ENCODE data around the gene NR1I3.
"Not testable (repeated sequence)": the region's sequence is repeated elsewhere in the genome, so short reads cannot be mapped to it uniquely, and the experiment has no call there.

Gene NR1I3

DNA sequence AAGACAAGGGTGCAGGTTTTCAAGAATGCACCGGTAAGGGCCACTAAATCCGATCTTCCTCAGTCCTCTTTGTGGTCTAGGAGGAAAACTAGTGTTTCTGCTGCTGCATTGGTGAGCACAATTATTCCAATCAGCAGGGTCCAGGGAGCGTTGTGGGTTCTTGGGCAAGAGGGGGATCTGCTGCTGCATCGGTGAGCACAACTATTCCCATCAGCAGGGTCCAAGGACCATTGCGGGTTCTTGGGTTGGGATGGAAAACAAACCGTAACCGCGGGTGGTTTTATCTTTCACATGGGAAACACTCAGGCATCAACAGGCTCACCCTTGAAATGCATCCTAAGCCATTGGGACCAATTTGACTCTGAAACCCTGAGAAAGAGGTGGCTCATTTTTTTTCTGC lies 13.6 kb upstream of the NR1I3 start:
- H3K9me3 ChIP-seq (ENCODE audit: control insufficient read depth, low read length) = no peaks in the 10 kb centered on the region
- no peaks in the 10 kb centered on the region for H3K4me1 ChIP-seq (ENCODE audit: control insufficient read depth, insufficient read depth, low read length)
- WGBS, 2 experiments = 92 to 95% methylated on average over 8 of the region's 8 CpGs
- no peak overlapping the region for H3K4me3 ChIP-seq (ENCODE audit: insufficient read depth, low read depth, low read length)
- no peaks in the 10 kb centered on the region for H3K27me3 ChIP-seq (ENCODE audit: control insufficient read depth, insufficient read depth, low read length, poor library complexity, severe bottlenecking)
- H3K27ac ChIP-seq (ENCODE audit: insufficient read depth, low read depth, low read length, poor library complexity, severe bottlenecking) = no peak overlapping the region
- H3K36me3 ChIP-seq (ENCODE audit: control insufficient read depth, insufficient read depth, low read length) = no peaks in the 10 kb centered on the region

DNA sequence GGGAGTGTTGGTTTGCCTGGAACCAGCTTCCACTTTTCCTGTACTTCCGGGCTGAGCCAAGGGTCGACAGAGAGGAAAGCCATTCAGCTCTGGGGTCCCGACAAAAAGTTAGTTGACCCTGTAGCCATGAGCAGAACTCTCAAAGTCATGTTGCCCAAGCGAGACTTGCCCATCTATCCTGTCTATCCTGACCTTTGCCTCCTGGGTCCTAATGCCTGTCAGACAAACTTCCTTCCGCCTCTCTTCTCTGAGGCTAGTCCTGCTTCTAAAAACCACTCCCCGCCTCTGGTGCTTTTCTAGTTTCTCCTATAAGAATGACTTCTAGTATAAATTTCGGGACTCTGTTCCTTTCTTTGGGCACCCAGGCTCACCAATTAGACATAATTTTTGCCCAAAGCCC lies 12.8 kb upstream of the NR1I3 start:
- Histone ChIP-seq H3K27me3 (ENCODE audit: control insufficient read depth, insufficient read depth, low read length, poor library complexity, severe bottlenecking) (no peaks in the 10 kb centered on the region), H3K27ac (ENCODE audit: insufficient read depth, low read depth, low read length, poor library complexity, severe bottlenecking) (no peak overlapping the region), H3K4me3 (ENCODE audit: insufficient read depth, low read depth, low read length) (no peak overlapping the region), H3K9me3 (ENCODE audit: control insufficient read depth, low read length) (no peaks in the 10 kb centered on the region), H3K4me1 (ENCODE audit: control insufficient read depth, insufficient read depth, low read length) (no peaks in the 10 kb centered on the region), H3K36me3 (ENCODE audit: control insufficient read depth, insufficient read depth, low read length) (no peaks in the 10 kb centered on the region)
- 80 to 83% methylated on average over 7 of the region's 7 CpGs for WGBS, 2 experiments

DNA sequence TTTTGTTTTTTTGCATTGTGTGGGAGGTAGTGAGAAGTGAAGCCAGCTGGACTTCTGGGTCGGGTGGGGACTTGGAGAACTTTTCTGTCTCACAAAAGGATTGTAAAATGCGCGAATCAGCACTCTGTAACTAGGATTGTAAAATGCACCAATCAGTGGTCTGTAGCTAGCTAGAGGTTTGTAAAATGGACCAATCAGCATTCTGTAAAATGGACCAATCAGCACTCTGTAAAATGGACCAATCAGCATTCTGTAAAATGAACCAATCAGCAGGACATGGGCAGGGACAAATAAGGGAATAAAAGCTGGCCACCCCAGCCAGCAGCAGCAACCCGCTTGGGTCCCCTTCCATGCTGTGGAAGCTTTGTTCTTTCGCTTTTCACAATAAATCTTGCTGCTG lies 12.1 kb upstream of the NR1I3 start:
- H3K27me3 ChIP-seq (ENCODE audit: control insufficient read depth, insufficient read depth, low read length, poor library complexity, severe bottlenecking); H3K36me3 ChIP-seq (ENCODE audit: control insufficient read depth, insufficient read depth, low read length); H3K4me3 ChIP-seq (ENCODE audit: insufficient read depth, low read depth, low read length); H3K27ac ChIP-seq (ENCODE audit: insufficient read depth, low read depth, low read length, poor library complexity, severe bottlenecking); H3K4me1 ChIP-seq (ENCODE audit: control insufficient read depth, insufficient read depth, low read length); H3K9me3 ChIP-seq (ENCODE audit: control insufficient read depth, low read length): not testable (repeated sequence)
- 92 to 95% methylated on average over 5 of the region's 5 CpGs for WGBS, 2 experiments

DNA sequence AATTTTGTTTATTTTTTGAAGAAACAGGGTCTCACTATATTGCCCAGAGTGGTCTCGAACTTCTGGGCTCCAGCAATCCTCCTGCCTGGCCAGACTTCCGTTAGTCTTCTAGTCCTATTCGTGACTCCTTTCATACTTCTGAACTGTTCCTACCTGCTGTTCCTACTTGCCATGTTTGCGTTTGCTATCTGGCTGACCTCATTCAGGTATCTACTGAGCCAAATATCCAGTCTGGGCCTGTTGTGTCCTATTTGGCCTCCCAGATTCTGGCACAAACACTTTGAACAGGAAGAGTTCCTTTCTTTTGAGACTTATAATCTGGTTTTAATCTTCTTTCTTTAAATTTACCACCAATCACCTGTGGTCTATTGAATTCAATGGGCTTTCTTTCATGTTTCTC lies 6.9 kb upstream of the NR1I3 start:
- no peaks in the 10 kb centered on the region for H3K4me1 ChIP-seq (ENCODE audit: control insufficient read depth, insufficient read depth, low read length)
- 90 to 93% methylated on average over 4 of the region's 4 CpGs for WGBS, 2 experiments
- no peak overlapping the region for H3K27ac ChIP-seq (ENCODE audit: insufficient read depth, low read depth, low read length, poor library complexity, severe bottlenecking)
- H3K27me3 ChIP-seq (ENCODE audit: control insufficient read depth, insufficient read depth, low read length, poor library complexity, severe bottlenecking) = no peaks in the 10 kb centered on the region
- no peak overlapping the region for H3K4me3 ChIP-seq (ENCODE audit: insufficient read depth, low read depth, low read length)
- no peaks in the 10 kb centered on the region for H3K9me3 ChIP-seq (ENCODE audit: control insufficient read depth, low read length)
- no peaks in the 10 kb centered on the region for H3K36me3 ChIP-seq (ENCODE audit: control insufficient read depth, insufficient read depth, low read length)

DNA sequence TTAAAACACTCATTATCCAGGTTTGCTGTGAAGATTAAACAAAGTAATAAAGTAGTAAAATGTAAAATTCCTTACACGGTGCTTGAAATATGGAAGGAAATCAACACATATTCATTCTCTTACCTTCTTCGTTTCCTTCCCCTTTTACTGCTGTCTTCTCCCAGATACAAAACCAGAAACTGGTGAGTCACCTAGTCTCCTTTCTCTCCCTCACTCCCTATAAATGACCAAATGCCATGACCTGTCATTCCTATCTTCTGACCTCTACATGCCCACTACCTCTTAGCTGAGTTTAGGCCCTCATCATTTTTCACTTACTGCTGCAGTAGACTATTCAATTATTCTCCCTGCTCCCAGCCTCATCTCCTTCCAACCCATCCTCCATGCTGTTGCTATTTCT lies 4.3 kb upstream of the NR1I3 start:
- Histone ChIP-seq H3K36me3 (ENCODE audit: control insufficient read depth, insufficient read depth, low read length) (no peaks in the 10 kb centered on the region), H3K27ac (ENCODE audit: insufficient read depth, low read depth, low read length, poor library complexity, severe bottlenecking) (no peak overlapping the region), H3K4me3 (ENCODE audit: insufficient read depth, low read depth, low read length) (no peak overlapping the region), H3K4me1 (ENCODE audit: control insufficient read depth, insufficient read depth, low read length) (no peaks in the 10 kb centered on the region), H3K27me3 (ENCODE audit: control insufficient read depth, insufficient read depth, low read length, poor library complexity, severe bottlenecking) (no peaks in the 10 kb centered on the region), H3K9me3 (ENCODE audit: control insufficient read depth, low read length) (no peaks in the 10 kb centered on the region)
- WGBS, 2 experiments = 88 to 93% methylated on average over 2 of the region's 2 CpGs

DNA sequence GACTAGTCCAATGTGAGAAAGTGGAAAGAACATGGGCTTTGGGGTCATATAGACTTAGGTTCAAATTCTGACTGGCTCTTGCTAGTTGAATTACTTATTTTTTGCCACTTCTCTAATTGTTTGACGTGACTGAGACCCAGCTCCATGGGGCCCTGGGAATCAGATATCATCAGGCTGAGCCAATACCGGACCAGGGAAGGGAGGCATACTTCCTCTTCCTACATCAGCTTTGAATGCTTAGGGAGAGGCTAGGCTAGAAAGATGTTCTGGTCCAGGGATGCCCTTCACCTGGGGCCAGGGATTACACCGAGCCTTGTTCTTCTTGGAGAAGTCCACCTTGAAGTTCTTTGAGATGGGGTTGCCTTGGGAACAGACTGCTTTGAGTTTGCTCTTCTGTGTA lies 3.7 kb upstream of the NR1I3 start:
- no peaks in the 10 kb centered on the region for H3K27me3 ChIP-seq (ENCODE audit: control insufficient read depth, insufficient read depth, low read length, poor library complexity, severe bottlenecking)
- 80 to 84% methylated on average over 3 of the region's 3 CpGs for WGBS, 2 experiments
- H3K36me3 ChIP-seq (ENCODE audit: control insufficient read depth, insufficient read depth, low read length) = no peaks in the 10 kb centered on the region
- no peaks in the 10 kb centered on the region for H3K4me1 ChIP-seq (ENCODE audit: control insufficient read depth, insufficient read depth, low read length)
- H3K27ac ChIP-seq (ENCODE audit: insufficient read depth, low read depth, low read length, poor library complexity, severe bottlenecking) = no peak overlapping the region
- no peak overlapping the region for H3K4me3 ChIP-seq (ENCODE audit: insufficient read depth, low read depth, low read length)
- no peaks in the 10 kb centered on the region for H3K9me3 ChIP-seq (ENCODE audit: control insufficient read depth, low read length)

DNA sequence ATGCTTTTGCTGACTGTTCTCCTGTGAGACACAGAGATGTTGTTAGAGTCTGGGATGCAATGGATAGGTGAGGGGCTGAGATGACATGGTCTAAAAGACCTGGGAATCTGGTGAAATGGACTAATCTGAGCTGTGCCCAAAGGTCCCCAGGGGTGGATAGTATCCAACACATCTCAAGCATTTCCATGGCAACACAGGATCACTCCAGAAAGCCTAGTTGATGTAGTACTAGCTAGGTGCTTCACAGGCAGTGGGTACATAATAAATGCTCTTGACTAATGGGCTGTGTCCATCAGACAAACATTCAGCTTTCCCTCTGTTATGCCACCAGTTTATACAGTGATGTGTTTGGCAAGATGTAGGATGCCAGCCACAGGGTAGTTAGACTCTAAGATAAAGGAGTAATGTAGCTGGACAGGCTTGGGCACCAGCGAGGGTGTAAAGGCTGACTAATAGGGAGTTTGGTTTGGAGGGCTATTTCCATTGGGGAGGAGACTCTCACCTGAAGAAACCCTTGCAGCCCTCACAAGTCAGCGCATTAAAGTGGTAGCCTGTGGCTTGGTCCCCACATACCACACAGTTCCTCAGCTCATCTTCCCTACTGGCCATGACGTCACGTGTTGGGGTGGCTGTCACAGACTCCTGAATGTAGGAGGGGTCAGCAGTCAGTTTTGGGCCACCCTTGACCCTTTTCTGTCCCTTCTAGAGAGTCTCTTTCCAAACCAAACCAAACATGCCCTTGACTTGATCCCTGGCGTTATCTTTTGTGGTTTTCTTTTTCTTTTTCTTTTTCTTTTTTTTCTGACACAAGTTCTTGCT lies 1.8 kb downstream of the NR1I3 start:
- Histone ChIP-seq H3K27ac (ENCODE audit: insufficient read depth, low read depth, low read length, poor library complexity, severe bottlenecking) (no peak overlapping the region), H3K36me3 (ENCODE audit: control insufficient read depth, insufficient read depth, low read length) (no peaks in the 10 kb centered on the region), H3K27me3 (ENCODE audit: control insufficient read depth, insufficient read depth, low read length, poor library complexity, severe bottlenecking) (no peaks in the 10 kb centered on the region), H3K4me3 (ENCODE audit: insufficient read depth, low read depth, low read length) (no peak overlapping the region), H3K4me1 (ENCODE audit: control insufficient read depth, insufficient read depth, low read length) (no peaks in the 10 kb centered on the region), H3K9me3 (ENCODE audit: control insufficient read depth, low read length) (no peaks in the 10 kb centered on the region)
- WGBS, 2 experiments = 95% methylated on average over 5 of the region's 5 CpGs

DNA sequence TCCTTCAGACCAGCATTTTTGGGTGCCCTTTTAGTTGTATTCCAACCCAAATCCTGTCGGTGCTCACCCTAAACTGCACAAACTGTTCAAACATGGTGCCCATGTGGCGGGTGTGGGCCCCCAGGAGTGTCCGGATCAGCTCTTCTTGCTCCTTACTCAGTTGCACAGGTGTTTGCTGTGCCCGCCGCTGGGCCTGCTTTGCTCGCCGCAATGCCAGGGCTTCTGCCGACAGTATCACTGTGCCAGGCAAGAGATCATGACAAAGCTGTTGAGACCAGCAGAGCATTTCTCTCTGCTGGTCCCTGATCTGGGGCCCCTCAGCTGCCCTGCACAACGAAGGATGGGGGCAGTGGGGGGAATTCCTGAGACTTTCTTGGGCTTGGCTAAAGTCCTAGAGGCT lies 4.9 kb downstream of the NR1I3 start:
- Histone ChIP-seq H3K27me3 (ENCODE audit: control insufficient read depth, insufficient read depth, low read length, poor library complexity, severe bottlenecking) (no peaks in the 10 kb centered on the region), H3K36me3 (ENCODE audit: control insufficient read depth, insufficient read depth, low read length) (no peaks in the 10 kb centered on the region), H3K4me1 (ENCODE audit: control insufficient read depth, insufficient read depth, low read length) (no peaks in the 10 kb centered on the region), H3K27ac (ENCODE audit: insufficient read depth, low read depth, low read length, poor library complexity, severe bottlenecking) (no peak overlapping the region), H3K9me3 (ENCODE audit: control insufficient read depth, low read length) (no peaks in the 10 kb centered on the region), H3K4me3 (ENCODE audit: insufficient read depth, low read depth, low read length) (no peak overlapping the region)
- 87 to 90% methylated on average over 9 of the region's 9 CpGs for WGBS, 2 experiments

DNA sequence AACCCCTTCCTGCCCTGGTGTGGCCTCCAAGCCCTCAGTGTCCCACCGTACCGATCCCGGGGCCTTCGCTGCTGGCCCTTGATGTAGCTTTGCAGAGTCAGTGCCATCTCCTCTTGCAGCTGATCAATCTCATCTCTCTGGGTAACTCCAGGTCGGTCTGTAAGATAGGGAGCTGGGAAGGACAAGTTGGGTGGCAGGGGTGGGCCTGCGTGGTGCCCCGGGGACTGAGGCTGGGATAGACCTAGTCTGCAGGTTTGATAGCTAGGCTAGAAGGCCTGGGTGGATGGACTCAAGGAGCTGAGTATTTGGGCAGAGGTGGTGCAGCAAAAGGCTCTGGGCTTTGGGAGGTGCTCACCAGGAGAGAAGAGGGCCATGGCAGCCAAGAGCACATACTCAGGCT lies 7.2 kb downstream of the NR1I3 start:
- H3K27me3 ChIP-seq (ENCODE audit: control insufficient read depth, insufficient read depth, low read length, poor library complexity, severe bottlenecking) = no peaks in the 10 kb centered on the region
- H3K9me3 ChIP-seq (ENCODE audit: control insufficient read depth, low read length) = no peaks in the 10 kb centered on the region
- H3K36me3 ChIP-seq (ENCODE audit: control insufficient read depth, insufficient read depth, low read length) = no peaks in the 10 kb centered on the region
- WGBS, 2 experiments = 97 to 98% methylated on average over 7 of the region's 7 CpGs
- H3K4me3 ChIP-seq (ENCODE audit: insufficient read depth, low read depth, low read length) = no peak overlapping the region
- no peak overlapping the region for H3K27ac ChIP-seq (ENCODE audit: insufficient read depth, low read depth, low read length, poor library complexity, severe bottlenecking)
- peaks cover 4% of the 10 kb centered on the region for H3K4me1 ChIP-seq (ENCODE audit: control insufficient read depth, insufficient read depth, low read length)

DNA sequence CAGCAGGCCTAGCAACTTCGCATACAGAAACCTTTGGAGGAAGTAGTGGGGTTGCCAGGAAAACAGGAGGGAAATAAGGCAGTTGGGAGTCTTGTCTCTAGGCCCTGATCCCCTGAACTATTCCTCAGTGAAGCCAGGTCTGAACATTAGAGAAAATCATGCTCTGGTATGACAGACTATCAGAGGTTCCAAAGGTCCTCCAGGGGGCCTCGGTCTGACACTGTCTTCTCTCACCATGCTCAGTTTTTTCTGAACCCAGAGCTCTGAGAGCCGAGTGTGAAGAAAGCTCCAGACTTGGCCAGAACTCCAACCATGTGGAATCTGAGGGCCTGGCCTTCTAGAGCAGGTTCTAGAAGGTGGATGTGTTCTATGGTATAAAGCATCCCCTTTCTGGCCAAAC lies 8.1 kb downstream of the NR1I3 start:
- Histone ChIP-seq H3K27ac (ENCODE audit: insufficient read depth, low read depth, low read length, poor library complexity, severe bottlenecking) (no peak overlapping the region), H3K27me3 (ENCODE audit: control insufficient read depth, insufficient read depth, low read length, poor library complexity, severe bottlenecking) (no peaks in the 10 kb centered on the region), H3K9me3 (ENCODE audit: control insufficient read depth, low read length) (no peaks in the 10 kb centered on the region), H3K36me3 (ENCODE audit: control insufficient read depth, insufficient read depth, low read length) (no peaks in the 10 kb centered on the region), H3K4me3 (ENCODE audit: insufficient read depth, low read depth, low read length) (no peak overlapping the region), H3K4me1 (ENCODE audit: control insufficient read depth, insufficient read depth, low read length) (peaks cover 4% of the 10 kb centered on the region)
- 86 to 87% methylated on average over 3 of the region's 3 CpGs for WGBS, 2 experiments

DNA sequence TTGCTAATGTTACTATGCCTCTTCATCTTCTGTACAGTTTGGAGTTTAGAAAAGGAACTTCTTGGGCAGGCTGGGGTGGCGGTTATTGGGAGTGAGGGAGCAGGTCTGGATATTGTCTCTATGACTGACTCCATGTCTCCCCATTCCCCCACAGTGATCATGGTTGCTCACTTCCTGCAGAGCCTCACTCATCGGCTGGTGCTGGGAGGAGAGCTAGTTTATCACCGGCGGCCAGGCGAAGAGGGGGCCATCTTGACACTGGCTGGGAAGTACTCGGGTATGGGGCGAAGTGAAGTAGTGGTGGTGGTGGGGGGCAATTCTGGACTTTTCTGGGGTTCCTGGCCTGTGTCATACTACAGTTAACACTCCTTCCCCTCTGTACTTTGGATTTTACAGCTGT lies 10.0 kb downstream of the NR1I3 start:
- no peak overlapping the region for H3K27ac ChIP-seq (ENCODE audit: insufficient read depth, low read depth, low read length, poor library complexity, severe bottlenecking)
- no peak overlapping the region for H3K4me3 ChIP-seq (ENCODE audit: insufficient read depth, low read depth, low read length)
- H3K27me3 ChIP-seq (ENCODE audit: control insufficient read depth, insufficient read depth, low read length, poor library complexity, severe bottlenecking) = no peaks in the 10 kb centered on the region
- no peaks in the 10 kb centered on the region for H3K36me3 ChIP-seq (ENCODE audit: control insufficient read depth, insufficient read depth, low read length)
- H3K9me3 ChIP-seq (ENCODE audit: control insufficient read depth, low read length) = no peaks in the 10 kb centered on the region
- 96 to 98% methylated on average over 7 of the region's 7 CpGs for WGBS, 2 experiments
- H3K4me1 ChIP-seq (ENCODE audit: control insufficient read depth, insufficient read depth, low read length) = peaks cover 4% of the 10 kb centered on the region

Measured in ectodermal cell (in vitro differentiated cells).